GM12865 (cell line): ENCODE data around the gene FAM110A.
"Not testable (repeated sequence)": the region's sequence is repeated elsewhere in the genome, so short reads cannot be mapped to it uniquely, and the experiment has no call there.

Source experiments
- DNase-seq: peaks from one replicate; pipeline ENCODE4 v3.0.0; 2010; ENCODE audit warnings: low read depth
- H3K4me3 ChIP-seq: 2 replicates; pipeline ENCODE4 v1.5.1; 2011; ENCODE audit warnings: mild to moderate bottlenecking, low read depth, low read length, control low read depth
- CTCF ChIP-seq: IDR thresholded peaks from 2 replicates; pipeline ENCODE4 v1.5.1; 2011; ENCODE audit warnings: low read length, control low read depth, low read depth, inconsistent platforms; ENCODE audit not compliant: insufficient read depth; ENCODE audit errors: missing control alignments

FAM110A gene

GRCh38 chr20:805713-806112, 27.8 kb upstream of the FAM110A start:
- TF ChIP-seq CTCF, result no peak
- no peak overlapping the region for H3K4me3 ChIP-seq
- no peak for DNase-seq

DNA sequence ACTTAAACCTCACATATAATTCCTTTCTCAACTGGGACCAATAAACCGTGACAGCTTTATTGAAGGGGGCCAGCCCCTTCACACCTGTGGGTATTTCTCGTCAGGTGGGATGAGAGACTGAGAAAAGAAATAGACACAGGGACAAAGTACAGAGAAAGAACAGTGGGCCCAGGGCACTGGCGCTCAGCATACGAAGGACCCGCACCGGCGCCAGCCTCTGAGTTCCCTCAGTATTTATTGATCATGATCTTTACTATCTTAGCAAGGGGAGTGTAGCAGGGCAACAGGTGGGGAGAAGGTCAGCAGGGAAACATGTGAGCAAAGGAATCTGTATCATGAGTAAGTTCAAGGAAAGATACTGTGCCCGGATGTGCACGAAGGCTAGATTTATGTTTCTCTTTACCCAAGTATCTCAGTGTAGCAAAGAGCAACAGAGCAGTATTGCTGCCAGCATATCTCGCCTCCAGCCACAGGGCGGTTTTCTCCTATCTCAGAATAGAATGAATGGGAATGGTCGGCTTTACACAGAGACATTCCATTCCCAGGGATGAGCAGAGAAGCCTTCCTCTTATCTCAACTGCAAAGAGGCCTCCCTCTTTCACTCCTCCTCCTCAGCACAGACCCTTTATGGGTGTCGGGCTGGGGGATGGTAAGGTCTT, 21.6 kb upstream of the FAM110A start:
- H3K4me3 ChIP-seq, DNase-seq: not testable (repeated sequence)

DNA sequence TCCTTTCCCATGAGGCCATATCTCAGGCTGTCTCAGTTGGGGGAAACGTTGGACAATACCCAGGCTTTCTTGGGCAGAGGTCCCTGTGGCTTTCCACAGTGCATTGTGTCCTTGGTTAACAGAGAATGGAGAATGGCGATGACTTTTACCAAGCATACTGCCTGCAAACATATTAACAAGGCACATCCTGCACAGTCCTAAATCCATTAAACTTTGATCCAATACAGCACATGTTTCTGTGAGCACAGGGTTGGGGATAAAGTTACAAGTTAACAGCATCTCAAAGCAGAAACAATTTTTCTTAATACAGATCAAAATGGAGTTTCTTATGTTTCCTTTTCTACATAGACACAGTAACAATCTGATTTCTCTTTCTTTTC, 21.1 kb upstream of the FAM110A start:
- not testable (repeated sequence) for H3K4me3 ChIP-seq, DNase-seq

- DNase-seq, result no peak
- no peak for TF ChIP-seq CTCF
- no peak overlapping the region for H3K4me3 ChIP-seq
Measured at GRCh38 chr20:813390-813789, 20.1 kb upstream of the FAM110A start.

DNA sequence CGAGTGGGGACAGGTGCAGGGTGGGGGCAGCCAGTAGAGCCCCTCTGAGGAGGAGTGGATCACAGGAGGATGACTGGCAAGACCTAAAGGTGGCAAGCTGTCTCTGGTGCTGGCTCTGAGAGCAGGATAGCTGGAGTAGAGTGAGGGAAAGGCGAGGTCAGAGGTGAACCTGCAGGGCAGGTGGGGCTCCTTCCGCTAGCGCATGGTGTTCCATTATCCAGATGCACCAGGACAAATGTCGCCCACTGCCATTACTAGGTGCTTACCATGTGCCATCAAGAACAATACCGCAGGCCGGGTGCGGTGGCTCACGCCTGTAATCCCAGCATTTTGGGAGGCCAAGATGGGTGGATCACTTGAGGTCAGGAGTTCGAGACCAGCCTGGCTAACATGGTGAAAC, 18.3 kb upstream of the FAM110A start:
- no peak for TF ChIP-seq CTCF
- no peak for DNase-seq
- no peak overlapping the region for H3K4me3 ChIP-seq

- peak; percentile 98 for TF ChIP-seq CTCF
- no peak overlapping the region for H3K4me3 ChIP-seq
- peak; percentile 68 for DNase-seq
Measured at GRCh38 chr20:815914-816606, 17.5 kb upstream of the FAM110A start.

DNA sequence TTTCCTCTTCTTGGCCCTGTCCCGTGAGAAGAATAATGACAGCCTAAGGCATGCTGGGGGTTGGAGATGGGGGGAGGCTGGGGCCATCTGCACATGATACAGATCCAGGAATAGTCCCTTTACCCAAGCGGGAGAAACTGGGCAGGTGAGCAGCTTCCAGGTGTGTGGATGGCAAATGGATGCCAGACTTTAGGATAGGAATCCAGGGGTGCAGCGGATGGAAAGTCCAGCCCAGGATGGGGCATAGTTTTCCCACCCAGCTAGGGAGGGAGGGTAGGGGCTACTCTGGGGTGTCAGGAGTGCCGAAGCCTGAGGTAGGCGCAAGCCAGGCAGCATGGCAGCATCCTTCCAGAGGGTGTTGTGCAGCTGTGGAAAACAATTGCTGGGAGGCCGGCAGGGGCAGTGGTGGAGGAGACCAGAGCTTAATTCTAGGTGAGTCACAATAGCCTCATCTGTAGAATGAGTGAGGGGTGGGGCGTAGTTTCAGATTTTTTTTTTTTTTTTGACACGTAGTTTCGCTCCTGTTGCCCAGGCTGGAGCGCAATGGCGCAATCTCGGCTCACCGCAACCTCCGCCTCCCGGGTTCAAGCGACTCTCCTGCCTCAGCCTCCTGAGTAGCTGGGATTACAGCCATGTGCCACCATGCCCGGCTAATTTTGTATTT, 15.4 kb upstream of the FAM110A start:
- DNase-seq, result no peak
- TF ChIP-seq CTCF, result no peak
- no peak overlapping the region for H3K4me3 ChIP-seq
